HL-60/S4 treated with phorbol 12-myristate 13-acetate at 8.2 ng/mL for 4 days and 3 days (cell line): ENCODE results near the gene NIP7.

Source experiments
- in situ Hi-C: fragments of 300-500 bp; cut with MboI; formaldehyde crosslinking; loops from 2 replicates; pipeline ENCODE4 v1.15.0; 2022; ENCODE audit warnings: low sequenced_read_pairs

NIP7 gene

GRCh38 chr16:69384974-69385373 lies 45.4 kb downstream of the NIP7 start:
- in situ Hi-C loops, result no loop called here

- in situ Hi-C loops, result no loop called here
Observed at GRCh38 chr16:69386596-69386995, 47.0 kb downstream of the NIP7 start.
